Fibroblast of skin of scalp (primary cell): Measurements from ENCODE around the gene NCSTN.
"Not testable (repeated sequence)": the region's sequence is repeated elsewhere in the genome, so short reads cannot be mapped to it uniquely, and the experiment has no call there.

Experiments
- DNase-seq: peaks from one replicate; pipeline ENCODE4 v3.0.0-alpha.2; 2013

The NCSTN gene

DNA sequence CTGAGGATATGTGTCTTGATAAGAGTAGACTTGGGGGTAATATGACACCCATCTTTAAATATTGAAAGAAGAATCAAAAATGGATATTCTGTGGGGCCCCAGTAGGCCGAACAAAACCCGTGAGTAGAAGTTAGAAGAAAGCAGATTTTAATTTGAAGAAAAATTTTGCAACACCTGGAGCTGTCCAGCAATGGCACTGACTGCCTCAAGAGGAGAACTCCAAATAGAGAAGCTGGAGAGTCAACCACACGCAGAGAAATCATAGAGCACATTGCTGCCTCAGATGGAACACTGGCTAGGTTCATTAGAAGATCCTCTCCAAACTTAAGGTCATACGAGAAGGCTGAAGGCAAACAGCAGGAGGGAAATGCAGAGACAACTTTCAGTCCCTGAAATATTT, 30.5 kb downstream of the NCSTN start:
- no peak for DNase-seq

GRCh38 chr1:160374306-160375110, 31.3 kb downstream of the NCSTN start:
- DNase-seq, result no peak

DNA sequence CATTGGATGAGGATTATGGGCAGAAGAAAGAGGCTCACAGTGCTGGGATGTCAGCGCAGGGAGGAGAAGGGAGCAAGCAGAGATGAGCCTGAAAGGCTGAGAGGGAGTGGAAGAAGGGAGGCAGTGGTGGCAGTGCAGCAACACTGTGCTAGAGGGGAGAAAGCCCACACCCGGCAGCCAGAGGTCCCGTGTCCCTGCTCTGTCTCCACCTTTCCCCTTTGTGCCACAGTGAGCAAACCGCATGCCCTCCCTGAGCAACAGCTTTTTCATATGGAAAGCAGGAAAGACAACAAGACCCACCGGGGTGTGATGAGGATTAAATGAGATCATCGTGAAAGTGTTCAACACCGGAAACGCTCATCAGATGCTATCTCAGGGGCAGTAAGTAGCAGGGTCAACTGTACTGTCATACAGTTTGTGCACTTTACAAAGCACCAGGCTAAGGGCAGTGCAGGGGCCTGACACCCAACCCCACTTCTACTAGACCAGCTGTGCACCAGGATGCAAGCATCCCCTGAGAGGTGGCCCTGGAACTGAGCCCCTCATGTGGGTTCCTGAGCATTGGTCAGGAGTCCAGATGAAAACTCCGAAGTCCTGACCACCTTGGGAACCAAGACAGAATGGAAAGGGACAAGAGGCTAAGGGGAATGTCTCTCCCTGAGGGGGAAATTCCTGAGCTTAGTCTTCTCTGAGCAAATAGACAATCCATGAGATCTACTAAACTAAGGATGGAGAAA, 32.8 kb downstream of the NCSTN start:
- peak; percentile 61 for DNase-seq

- DNase-seq, result peak; percentile 71
These were observed 33.4 kb downstream of the NCSTN start for GRCh38 chr1:160376525-160377131.

- DNase-seq, result peak; percentile 72
These were observed 34.5 kb downstream of the NCSTN start for GRCh38 chr1:160377585-160378206.

GRCh38 chr1:160384812-160385211, 41.6 kb downstream of the NCSTN start:
- DNase-seq, result not testable (repeated sequence)

DNA sequence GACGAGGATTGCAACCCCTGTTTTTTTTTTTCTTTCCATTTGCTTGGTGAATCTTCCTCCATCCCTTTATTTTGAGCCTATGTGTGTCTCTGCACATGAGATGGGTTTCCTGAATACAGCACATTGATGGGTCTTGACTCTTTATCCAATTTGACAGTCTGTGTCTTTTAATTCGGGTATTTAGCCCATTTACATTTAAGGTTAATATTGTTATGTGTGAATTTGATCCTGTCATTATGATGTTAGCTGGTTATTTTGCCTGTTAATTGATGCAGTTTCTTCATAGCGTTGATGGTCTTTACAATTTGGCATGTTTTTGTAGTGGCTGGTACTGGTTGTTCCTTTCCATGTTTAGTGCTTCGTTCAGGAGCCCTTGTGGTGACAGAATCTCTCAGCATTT, 45.2 kb downstream of the NCSTN start:
- not testable (repeated sequence) for DNase-seq

- no peak for DNase-seq
These were observed 51.5 kb downstream of the NCSTN start for GRCh38 chr1:160394673-160395072.

GRCh38 chr1:160397651-160398050, 54.5 kb downstream of the NCSTN start:
- no peak for DNase-seq

- DNase-seq, result no peak
These were observed 55.6 kb downstream of the NCSTN start for GRCh38 chr1:160398823-160399222.

DNA sequence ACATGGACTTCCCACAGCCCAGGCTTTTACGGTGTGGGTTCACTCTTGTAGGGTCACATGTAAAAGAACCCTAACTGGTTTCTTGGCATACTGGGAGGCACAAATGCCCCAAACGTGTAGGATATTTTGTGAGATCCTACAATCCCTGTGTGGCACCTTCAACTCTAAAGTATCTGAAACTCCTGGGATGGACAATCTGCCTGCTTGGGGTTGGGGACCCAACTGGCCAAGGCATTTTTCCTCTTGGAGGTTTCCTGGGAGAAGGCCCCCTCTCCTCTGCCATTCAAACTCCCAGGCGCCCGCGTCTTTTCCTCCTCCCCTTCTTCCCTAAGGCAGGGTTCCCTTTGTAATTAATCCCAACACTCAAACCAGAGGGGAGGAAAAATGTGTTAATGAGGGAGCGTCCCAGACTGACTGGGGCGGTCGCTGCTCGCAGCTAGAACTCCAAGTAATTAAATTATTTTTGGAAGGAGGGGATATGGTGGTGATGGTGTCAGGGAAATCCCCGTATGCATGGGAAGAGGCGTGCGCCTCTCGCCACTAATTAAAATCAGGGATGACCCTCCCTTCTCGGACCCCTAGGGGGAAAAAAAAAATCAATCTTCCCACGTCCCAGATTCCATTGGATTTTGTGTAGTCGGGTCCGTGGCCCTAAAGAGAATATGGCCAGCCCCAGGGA, 56.5 kb downstream of the NCSTN start:
- peak; percentile 50 for DNase-seq

DNA sequence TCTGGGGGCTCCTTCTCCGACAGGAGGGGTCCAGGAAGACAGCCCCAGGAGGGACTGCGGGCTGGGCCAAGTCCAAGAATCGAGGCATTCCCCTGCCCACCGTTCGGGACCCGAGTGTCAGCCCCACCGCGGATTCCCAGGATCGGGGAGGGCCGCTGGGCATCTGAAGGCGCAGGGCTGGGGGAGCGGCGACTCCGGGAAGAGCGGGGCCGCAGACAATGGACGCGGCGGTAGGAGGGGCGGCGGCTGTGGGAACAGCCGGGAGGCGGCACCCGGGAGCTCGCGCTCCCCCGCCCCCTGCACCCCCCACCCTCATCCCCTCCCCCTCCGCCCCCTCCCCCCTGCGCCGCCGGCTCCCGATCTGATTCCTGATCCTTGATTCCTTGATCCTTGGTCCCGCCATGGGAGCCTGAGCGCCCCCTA, 57.1 kb downstream of the NCSTN start, which contains the start of gene VANGL2:
Gene VANGL2, plus strand, starts transcription at position 342 of the 423 bp plus-strand sequence. CDS start 15,274 bp downstream, outside the sequence.
- peak; percentile 83 for DNase-seq

DNA sequence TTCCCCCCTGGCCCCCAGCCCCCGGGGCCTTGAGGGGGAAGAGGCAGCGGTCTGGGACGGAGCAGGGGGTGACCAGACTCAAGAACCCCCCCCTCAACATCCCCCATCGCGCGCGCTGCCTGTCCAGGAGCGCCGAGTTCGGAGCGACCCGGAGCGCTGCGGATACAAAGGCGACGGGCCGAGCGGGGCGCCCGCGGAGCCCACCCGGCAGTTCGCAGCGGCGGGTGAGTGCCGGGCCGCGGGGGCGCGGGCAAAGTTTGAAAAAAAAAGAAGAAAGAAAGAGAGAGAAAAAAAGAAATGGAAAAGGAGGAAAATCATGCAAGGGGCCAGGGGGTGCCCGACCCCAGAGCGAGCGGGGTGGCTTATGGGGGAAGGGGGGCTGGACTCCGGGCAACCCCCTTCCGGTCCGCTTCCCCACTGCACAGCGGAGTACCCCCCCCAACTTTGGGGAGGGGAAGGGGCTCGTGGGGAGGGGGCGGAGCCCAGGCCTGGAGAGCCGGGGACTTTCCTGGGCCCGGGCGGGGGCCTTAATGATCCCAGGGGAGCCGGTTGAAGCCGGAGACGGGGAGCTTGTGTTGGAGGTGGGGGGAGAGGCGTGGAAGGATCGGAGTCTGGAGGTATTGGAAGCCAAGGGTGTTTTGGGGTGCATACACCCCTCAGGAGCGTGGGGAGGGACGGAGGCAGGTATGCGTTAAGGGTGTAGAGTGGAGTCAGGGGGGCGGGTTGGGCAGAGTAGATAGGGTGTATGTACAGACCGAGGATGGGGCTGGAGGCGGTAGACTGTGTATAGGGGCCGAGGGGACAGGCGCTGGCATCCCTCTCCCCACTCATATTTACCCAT, 57.7 kb downstream of the NCSTN start:
- DNase-seq, result no peak

DNA sequence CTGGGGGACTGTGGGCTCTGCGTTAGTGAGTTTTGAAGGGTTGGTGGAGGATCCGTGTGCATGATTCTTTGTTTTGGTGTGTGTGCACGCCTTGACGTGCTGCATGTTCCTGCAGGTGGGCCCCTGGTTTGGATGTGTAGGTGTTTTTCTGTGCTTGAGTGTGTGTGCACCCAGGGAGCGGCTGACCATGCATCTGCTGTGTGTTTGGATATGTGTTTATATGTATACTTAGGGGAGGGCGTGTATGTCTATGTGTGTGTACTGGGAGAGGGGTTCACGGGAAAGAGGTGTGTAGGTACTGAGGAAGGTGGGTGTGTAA, 58.3 kb downstream of the NCSTN start:
- no peak for DNase-seq

DNA sequence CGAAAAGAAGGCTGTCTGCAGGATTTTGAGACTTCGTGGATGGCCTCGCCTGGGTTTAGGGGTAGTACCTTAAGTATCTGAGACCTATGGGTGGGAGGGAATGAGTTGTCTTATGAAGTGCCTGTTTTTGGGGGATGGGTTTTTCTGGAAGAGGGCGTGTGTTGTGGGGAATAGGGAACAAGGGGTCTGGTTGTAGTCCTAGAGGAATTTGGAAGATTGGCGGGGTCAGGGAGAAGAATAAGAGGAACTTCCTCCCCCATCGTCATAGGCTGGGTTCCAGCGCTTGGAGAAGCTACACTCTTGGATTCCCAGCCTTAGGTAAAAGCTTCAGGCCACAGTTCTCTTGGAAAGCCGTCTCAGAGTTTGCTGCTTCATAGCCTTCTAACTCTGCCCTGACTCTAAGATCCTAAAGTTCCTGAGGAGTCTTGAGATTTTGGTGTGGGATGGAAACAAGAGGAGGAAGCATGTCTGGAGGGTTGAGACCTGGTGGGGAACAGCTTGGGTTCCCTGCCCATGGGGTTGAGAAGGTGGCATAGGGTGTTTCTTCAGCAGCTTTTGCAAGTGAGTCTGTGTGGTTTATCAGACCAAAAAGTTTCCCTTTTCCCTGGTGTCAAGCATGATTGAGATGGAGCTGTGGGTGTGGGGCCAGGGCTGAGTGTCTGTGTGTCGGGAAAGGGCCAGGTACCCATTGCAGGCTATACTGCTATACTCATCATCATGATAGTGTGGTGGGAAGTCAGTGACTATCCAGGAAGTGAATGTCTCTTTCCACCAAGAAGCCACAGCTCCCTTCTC, 59.0 kb downstream of the NCSTN start:
- no peak for DNase-seq

GRCh38 chr1:160403244-160403643, 60.1 kb downstream of the NCSTN start:
- no peak for DNase-seq

DNA sequence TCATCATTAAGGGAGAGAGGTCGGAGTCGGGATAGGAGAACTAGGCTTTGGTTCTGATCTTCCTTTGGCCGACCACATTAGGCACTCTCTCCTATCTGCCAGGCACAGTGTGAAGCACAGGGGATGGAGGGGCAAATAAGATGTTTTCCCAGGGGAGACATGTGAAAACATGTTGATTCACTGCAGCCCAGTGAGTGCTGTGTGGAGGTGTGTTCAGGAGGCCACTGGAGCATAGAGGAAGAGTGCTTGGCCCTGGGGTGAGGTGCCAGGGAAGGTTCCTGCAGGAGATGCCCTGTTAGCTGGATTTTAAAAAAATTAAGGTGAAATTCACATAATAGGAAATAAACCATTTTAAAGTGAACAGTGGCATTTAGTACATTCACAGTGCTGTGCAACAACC, 60.9 kb downstream of the NCSTN start:
- DNase-seq, result no peak

DNA sequence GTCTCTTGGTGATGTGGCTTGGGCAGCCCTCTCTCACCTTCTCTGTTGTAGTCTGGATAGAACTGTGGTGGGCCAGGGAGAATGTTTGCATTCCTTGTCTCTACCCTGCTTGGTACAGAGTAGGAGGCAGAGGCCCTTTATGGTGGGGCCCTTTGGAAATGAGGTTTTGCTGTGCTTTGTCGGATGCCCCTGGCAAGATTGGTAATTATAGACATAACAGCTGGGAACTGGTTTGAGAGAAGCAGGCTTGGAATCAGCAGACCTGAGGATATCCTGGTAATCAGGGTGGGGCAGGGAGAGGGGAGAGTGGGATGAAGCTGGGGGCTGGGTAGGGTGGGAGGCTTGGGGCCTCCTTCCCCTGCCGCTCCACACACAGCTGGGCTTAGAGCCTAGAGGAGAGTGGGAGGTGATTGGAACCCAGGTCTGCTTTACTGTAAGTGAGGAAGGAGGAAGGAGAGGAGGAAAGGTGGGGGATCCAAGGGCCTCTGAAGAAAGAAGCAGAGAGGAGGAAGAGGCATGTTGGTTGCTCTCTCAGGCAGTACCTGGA, 62.2 kb downstream of the NCSTN start:
- DNase-seq, result no peak

DNA sequence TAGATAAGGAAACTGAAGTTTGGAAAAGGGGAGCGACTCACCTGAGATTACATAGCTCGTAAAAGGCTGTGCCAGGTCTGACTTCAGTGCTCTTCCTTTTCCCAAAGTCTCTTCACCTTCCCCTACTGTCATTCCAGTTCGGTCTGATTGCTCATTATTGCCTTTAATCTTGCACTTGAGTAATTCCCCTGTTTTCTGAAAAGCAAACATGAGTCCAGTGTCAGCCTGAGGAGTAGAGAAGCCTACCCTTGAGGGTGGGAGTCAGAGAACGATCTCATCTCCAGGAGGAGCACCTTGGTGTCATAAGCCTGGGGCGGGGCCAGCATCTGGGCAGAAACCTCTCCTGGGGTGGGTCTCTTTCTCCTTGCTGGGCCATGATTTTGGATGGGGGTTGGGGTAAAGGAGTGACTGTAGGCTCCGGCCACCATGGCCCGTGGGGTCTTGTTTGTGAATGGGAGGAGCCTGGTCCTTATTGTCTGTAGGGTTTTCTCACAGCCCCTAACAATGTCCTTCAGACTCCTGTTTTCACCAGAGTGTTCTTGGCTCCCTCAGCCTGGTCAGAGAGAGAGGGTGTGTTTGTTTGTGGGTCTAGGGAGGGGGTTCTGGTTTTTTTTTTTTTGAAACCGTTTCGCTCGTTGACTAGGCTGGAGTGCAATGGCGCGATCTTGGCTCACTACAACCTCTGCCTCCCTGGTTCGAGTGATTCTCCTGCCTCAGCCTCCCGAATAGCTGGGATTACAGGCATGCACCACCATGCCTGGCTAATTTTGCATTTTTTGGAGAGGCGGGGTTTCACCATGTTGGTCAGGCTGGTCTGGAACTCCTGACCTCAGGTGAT, 63.2 kb downstream of the NCSTN start:
- no peak for DNase-seq
